ENCODE data around the gene TBCA.
"Not testable (repeated sequence)": the region's sequence is repeated elsewhere in the genome, so short reads cannot be mapped to it uniquely, and the experiment has no call there.

Gene TBCA

DNA sequence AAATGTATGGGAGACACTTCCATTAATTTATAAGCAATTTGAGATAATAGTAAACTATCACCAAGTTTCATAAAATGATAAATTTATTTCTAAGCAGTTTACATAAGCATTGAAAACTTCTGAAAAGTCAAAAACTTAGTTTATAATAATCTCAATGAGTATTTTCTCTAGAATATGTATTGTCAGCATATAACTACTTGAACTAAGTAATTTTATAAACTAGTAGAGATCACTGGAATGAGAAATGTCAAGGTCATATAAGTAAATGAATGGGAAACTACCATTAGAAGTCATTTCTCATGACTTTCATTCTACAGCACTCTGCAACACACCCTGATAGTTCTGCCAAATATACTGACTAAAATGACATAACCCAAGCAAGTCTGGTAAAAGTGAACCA is 3.4 kb downstream of the TBCA start:
- DNase-seq, result no peak

DNA sequence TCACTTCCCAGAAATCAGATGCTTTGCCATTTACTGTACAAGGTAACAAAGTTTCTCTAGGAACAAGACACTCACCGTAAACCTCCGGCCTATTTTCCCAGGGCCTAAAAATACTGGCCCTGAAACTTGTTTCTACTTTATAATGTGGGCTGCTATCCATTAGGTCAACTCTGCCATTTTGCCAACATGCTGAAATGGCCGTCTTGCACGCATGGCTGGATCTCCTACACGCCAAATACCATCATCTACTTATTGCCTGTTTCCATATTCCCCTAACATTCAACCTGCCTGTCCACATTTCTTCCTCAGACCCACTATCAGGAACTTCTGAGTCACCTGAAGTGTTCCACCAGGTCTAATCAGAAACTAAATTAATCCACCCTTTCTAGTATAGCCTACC is 4.7 kb downstream of the TBCA start:
- DNase-seq, result no peak

DNA sequence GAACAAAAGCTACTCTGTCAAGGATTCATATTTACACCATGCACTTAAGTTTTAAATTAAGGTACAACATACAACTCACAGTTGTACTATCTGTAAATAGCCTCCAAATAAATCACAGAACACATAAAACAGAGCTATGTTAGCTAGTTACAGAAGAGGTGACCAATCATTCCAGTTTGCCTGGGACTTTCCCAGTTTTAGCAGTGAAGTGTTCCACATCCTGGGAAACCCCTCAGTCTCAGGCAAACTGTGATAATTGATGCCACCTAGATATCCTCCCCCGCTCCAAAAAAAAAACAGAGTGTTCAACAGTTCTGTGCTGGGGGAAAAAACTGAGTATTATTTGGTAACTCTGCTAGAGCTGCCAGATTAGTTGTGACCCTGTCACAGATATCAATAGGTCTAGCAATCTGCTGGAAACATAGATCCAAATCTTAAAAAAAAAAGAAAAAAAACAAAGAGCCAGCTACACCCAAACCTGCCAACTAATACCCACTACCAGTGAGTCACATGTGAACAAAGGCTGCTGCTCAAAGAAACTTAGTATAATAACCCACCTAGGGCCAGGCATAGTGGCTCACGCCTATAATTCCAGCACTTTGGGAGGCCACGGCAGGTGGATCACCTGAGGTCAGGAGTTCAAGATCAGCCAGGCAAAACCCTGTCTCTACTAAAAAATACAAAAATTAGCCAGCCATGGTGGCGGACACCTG is 5.7 kb downstream of the TBCA start:
- DNase-seq, result no peak

DNA sequence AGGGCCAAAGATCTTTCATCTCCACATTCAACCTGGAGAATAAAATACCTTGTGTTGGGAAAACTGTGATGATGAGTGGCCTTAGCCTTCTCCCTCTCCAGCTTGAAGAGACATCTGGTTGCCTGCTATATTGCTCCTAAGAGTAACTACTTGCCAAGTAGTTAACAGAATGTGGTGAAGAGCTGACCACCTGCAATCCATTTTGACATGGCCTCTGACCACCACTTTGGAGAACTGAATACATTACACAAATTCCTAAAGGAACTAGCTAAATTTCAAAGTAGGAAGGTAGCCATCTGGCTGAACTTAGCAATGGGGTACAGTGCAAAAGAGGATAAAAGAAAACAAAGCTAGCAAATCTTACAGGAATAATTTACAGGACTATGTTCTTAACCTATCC is 7.2 kb downstream of the TBCA start:
- DNase-seq, result no peak

DNA sequence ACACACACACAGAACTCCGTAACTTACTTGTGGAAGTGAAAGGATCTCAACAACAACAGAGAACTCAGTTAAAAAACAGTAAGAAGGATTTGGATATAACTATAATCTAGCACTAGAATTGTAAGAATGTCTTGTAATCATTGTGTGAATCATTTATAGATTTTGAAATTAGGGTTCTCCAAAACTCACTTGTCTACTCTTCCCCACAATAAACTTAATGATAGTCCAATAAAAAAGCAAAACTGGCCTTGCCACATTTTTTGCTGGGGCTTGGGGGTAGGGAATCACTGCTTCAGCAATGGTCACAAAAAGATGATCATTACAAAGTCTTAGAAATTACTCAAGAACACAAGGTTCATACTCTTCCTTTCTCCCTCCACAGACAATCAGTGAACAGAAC is 8.8 kb downstream of the TBCA start:
- DNase-seq, result no peak

DNA sequence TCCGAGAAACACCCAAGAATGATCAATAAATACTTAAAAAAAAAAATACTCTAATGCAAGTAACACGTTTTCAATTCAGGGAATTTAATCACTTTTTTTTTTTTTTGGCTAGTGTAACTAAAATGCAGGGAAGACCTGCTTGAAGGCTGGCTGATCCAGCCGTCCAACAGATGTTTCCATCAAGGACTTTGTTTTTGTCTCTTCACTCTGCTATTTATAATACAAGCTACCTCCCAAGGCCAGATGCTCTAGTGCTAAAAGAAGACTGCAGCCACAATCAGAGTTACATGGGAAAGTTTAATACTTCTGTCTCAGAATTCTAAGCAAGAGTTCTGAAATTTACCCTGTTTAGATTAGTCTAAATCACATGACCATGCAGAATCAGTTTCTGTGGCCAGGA is 14.5 kb downstream of the TBCA start:
- no peak for DNase-seq

DNA sequence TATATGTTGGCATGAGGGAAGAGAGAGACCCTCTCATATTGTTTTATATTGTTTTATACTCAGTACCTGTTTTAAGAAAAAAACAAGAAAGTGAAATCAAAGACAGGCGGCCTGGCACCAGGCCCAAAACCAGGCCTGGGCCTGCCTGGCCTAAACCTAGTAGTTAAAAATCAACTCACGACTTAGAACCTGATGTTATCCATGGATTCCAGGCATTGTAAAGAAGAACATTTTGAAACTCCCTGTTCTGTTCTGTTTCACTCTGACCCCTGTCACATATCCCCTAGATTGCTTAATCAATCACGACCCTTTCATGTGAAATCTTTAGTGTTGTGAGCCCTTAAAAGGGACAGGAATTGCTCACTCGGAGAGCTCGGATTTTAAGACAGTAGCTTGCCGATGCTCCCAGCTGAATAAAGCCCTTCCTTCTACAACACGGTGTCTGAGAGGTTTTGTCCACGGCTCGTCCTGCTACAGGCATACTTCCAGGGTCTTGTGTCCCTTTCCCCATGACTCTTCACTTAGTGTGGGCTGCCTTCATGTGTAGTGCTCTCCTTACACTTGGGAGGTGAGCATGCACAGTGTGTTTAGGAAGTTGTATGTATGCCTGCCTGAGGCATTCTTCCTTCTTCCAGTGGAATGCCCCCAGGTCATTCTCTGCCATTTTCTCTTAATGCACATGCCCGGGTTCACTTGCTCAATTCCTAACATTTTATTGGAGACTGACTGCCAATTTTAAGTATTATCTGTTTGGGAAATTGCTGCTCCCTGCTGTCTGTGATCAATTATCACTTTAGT is 17.8 kb downstream of the TBCA start:
- DNase-seq, result no peak

DNA sequence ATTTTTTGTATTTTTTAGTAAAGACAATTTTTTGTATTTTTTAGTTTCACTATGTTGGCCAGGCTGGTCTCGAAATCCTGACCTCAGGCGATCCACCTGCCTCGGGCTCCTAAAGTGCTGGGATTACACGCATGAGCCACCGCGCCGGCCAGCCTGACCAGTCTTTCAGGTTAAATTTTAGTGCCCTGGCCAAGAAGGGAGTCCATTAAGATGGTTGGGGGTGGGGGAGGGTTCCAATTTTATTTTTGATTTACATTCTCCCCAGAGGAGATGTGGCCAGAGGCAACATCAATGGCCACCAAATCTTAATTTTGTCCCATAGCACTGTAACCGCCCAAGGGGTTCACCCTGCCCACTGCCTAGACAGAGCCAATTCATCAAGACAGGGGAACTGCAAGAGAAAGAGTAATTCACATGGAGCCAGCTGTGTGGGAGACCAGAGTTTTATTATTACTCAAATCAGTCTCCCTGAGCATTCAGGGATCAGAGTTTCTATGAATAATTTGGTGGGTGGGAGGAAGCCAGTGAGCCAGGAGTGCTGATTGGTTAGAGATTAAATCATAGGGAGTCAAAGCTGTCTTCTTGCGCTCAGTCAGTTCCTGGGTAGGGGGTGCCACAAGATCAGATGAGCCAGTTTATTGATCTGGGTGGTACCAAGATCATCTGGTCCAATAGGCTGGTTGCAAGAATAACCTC is 24.7 kb downstream of the TBCA start:
- DNase-seq, result peak; percentile 17

DNA sequence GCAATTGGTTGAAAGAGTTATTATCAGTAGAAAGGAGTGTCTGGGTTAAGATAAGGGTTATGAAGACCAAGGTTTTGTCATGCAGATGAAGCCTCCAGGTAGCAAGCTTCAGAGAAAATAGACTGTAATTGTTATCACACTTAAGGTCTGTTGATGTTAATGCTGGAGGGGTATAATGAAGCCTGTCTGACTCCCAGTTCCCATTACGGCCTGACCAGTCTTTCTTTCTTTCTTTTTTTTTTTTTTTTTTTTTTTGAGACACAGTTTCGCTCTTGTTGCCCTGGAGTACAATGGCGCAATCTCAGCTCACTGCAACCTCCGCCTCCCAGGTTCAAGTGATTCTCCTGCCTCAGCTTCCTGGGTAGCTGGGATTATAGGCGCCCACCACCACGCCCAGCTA is 25.2 kb downstream of the TBCA start:
- not testable (repeated sequence) for DNase-seq

DNA sequence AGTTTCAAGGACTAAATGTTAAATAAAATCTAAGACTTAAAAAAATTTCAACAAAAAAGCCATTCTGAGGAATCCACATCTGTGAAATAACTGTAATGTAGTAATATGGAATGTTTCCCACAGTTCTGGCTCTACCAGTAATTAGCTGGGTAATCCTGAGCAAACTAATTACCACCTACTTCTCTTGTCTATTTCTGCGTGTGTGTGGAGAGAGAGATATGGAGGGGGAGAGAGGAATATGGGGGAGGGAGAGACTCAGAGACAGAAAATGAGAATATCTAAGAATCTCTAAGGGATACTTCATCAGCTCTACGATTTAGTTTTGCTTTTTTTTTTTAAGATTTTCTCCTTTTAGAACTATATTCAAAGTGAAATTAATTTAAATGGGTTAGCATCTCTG is 28.0 kb downstream of the TBCA start:
- no peak for DNase-seq

DNA sequence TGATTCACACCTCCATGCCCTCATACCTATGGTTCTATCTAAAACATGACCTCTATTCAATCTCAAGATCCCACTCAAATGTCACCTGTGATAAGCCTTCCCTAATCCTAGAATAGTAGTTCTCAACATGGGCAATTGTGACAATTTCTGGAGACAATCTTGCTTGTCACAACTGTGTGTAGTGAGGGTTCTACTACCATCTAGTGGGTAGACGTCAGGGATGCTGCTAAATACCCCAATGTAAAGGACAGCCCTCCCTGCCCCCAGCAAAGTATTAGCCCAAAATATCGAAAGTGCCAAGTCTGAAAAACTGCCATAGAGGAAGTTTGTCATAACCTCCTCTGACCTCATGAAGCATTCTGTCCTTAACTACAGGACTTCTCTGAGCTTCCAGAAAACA is 32.0 kb downstream of the TBCA start:
- DNase-seq, result no peak

DNA sequence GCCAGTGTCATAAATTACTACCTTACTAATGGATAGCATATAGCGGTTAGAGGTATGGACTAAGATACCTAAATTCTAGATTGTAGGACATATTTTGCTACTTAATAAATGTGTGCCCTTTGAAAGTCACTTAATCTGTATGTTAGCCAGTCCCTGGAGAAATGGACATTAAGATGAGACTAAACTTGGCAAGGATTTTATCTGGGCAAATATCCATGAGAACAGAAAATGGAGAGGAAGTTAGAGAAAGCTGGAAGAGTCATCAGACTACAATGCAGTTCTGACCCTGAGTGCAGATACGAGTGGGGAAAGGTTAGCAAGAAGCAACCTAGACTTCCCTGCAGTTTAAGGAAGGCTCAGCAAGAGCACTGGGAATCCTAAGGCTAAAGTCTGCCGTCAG is 33.0 kb downstream of the TBCA start:
- DNase-seq, result no peak

DNA sequence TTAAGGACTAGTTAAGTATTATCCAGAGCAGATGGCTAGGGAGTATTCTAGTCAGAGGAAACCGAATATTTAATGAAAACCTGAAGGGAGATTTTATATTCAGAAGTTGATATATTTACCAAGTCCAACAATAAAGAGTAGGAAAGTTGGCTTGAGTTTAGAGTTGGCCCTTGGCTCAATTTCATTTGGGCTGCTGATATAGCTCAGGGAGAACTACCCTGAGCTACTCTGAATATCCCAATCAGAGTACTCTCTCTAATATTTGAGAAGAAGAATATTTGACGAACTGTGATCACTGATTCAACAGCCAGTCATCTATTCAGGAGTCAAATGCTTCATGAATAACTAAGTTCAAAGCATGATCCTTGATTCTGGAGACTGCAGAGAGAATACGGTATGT is 34.5 kb downstream of the TBCA start:
- DNase-seq, result no peak

DNA sequence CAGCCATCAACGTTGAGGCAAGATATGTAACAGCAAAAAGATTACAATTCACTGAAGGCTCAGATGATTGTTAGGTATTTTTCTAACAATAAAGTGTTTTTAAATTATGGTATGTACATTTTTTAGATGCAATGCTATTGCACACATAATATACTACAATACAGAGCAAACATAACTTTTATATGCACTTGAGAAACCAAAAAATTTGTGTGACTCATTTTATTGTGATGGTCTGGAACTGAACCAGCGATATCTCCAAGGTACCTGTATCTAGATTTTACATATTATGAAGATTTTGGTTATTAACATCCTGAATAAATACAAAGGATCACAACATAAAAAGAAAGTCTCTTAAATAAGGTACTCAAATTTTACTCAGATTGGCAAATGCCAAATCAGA is 41.3 kb downstream of the TBCA start:
- no peak for DNase-seq

DNA sequence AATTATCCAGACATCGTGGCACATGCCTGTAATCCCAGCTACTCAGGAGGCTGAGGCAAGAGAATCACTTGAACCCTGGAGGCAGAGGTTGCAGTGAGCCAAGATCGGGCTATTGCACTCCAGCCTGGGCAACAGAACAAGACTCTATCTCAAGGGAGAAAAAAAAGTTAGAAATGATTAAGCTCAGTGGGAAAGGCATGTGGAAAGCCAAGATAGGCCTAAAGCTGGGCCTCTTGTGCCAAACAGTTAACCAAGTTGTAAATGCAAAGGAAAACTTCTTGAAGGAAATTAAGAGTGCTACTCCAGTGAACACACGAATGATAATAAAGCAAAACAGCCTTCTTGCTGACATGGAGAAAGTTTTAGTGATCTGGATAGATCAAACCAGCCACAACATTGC is 43.0 kb downstream of the TBCA start:
- no peak for DNase-seq

DNA sequence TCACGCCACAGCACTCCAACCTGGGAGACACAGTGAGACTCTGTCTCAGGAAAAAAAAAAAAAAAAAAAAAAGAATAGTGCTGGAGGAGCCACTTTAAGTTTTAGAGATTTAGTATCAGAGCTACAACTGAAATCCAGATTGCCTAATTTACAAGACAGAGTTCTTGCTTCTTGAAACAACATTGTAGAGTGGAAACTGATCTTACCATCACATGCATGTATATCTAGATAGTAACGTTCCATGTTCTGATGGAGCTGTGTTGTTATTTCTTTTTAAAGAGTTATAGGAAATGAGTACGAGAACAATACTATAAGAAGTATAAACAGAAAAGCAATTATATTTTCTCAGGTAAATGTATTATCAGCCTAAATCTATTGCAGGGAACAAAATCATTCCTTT is 48.9 kb downstream of the TBCA start:
- DNase-seq, result no peak

DNA sequence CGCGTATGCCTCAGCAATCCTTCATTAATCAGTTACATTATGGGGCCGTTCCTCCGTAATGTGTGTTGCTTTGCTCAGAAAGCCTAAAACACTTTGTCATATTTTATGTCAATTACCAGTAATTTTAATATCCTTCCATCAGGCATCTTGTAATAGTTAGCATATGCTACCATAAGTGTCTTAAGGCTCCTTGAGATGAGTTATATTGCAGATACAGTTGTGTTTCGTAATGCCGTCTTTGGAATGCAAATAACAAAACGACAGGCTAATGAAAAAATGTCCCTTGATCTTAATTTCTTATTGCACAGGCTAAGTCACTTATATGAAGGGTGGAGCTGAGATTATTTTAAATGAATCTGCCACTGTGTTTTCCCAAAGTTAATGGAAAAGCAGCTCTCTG is 50.5 kb downstream of the TBCA start:
- no peak for DNase-seq

DNA sequence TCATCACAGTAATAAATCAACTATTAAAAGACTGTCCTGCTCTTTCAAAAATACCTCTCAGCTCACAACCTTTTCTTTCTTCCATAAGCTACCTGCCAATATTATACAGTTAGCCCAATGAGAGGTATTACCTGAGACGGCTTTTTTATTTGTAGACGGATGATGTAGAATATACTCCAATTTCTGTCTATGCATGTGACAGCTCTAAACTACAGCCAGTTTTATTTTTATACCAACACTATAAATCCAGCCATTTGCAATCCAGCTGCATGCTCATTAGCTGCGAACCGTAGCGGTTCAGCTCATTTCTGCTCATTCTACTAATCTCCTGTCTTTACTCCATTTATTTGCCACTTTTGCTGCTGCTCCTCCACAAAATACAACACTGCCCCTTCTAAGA is 51.2 kb downstream of the TBCA start:
- DNase-seq, result no peak

DNA sequence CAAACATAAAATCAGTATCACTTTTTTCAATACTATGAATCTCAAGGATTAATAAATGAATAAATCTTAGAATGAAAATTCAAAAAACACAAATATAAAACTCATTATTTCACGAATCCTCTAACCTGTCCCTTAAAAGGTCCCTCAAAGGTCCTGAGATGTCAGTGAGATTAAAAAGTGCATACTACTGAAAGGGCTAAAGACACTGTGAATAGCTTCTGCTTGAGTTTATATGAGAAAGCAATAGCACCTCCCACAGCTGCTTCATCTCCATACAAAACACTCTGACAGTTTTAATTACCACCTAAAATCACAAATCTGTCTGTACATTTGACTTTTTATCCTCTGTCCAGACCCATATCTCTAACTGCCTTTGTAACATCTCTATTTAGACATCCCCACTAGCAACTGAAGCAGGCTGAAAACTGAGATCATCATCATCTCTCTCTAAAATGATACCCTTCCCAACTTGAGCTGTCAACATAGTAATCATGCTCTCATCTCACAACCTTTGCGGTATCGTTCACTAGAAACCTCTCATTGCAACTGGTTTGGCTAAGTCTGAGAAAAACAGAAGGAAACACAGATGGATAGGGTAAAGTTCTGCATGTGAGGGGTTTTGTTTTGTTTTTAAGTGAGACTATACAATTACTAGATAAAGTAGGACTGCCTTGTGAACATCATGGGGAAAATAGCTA is 56.3 kb downstream of the TBCA start:
- DNase-seq, result no peak

DNA sequence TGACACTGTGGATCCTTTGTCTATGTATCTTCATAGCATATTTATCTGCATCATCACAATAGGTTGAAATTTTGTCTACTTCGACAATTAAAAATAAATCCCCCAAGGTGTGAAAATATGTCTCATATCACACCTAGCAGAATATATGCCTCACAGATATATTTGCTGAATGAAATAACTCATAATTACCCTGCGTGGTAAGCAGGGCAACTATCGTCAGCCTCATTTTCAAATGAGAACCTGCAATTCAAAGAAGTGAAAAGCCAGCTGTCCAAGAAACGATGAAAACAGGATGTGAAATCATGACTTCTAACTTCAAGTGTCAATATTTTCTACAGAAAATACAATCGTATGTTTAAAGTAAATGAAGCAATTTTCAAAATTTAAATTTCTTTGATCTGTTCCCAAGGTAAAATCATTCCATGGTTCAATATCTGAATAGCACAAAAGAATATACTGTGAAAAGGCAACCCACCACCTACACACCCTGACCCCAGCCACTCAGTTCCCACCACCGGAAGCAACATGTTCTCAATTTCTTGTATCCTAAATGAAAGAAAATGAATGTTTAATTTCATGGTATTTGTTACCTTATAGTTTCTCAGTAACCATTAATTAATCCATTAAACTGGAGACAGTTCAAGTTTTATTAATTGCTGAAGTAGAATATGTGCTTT is 57.1 kb downstream of the TBCA start:
- no peak for DNase-seq

DNA sequence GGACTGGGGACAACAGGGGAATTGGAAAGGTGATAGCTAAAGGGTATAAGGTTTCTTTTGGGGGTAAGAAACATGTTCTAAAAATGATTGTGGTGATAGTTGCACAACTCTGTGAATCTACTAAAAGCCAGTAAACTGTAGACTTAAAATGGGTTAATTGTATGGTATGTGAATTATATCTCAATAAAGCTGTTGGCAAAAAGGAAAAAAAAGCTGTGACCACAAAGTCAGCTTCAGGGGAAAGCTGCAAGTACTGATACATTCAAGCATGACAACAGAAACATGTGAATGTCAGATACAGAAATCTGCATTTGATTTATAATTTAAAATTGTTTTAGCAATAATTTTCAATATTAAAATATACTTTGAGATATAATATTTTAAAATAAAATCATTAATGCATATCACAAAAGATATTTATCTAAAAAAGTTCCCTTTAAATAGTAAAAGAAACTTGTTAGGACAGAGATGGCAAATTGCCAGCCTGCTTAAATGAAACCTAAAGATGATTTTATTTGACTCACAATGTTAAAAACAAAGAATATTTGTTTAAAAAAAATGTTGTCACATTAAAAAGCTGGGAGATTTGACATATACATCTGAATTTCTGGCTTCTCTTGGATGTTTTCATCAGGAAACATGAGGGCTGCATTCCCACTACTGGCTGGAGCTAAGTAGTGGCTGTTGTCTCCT is 66.0 kb downstream of the TBCA start:
- DNase-seq, result no peak

DNA sequence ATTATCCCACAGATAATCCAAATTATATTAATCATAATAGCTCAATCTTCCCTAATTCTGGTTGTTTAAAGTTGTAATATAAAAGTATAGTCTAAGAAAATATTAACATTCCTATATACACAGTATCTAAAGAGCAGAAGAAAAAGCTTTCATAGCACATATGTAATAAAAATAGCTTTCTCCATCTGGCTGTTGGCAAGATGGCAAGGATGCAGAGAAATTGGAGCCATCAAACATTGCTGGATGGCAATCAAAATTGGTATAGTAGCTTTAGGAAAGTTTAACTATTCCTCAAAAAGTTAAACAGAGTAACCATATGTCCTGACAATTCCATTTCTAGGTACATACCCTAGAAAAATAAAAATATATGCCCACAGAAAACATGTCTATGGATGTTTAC is 66.8 kb downstream of the TBCA start:
- DNase-seq, result no peak
